ENCODE measurements around the gene ST3GAL3. TPM values are rescaled to one million over a fixed set of nuclear protein-coding genes. Genes with fewer than 3 reads are reported as not detected.
A peak's percentile ranks its signal among the peaks of the same experiment; 100 is the strongest.

The ST3GAL3 gene
- total RNA-seq, 1 experiment from 2014 or later, result 8.6 TPM

DNA sequence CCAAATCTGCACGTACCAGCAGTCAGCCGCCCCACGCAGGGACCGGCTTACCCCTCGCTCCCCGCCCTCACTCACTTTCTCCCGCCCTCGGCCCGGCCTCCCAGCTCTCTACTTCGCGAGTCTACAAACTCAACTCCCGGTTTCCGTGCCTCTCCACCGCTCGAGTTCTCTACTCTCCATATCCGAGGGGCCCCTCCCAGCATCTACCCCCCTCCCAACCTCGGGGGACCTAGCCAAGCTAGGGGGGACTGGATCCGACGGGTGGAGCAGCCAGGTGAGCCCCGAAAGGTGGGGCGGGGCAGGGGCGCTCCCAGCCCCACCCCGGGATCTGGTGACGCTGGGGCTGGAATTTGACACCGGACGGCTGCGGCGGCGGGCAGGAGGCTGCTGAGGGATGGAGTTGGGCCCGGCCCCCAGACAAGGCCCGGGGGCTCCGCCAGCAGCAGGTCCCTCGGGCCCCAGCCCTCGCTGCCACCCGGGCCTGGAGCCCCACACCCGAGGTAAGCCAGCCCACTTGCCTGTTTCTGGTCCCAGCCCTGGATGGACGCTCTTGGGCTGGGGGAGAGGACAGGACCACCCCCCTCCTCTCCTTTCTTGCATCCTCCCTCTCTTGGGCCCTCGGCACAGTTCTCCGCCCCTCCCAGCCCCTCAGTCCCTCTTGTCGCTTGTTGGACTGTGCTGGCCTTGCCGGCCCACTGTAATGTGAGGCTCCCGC is 226.2 kb downstream of the ST3GAL3 start, which contains the start of gene ARTN (continued):
- TF ChIP-seq, protein P1, sequence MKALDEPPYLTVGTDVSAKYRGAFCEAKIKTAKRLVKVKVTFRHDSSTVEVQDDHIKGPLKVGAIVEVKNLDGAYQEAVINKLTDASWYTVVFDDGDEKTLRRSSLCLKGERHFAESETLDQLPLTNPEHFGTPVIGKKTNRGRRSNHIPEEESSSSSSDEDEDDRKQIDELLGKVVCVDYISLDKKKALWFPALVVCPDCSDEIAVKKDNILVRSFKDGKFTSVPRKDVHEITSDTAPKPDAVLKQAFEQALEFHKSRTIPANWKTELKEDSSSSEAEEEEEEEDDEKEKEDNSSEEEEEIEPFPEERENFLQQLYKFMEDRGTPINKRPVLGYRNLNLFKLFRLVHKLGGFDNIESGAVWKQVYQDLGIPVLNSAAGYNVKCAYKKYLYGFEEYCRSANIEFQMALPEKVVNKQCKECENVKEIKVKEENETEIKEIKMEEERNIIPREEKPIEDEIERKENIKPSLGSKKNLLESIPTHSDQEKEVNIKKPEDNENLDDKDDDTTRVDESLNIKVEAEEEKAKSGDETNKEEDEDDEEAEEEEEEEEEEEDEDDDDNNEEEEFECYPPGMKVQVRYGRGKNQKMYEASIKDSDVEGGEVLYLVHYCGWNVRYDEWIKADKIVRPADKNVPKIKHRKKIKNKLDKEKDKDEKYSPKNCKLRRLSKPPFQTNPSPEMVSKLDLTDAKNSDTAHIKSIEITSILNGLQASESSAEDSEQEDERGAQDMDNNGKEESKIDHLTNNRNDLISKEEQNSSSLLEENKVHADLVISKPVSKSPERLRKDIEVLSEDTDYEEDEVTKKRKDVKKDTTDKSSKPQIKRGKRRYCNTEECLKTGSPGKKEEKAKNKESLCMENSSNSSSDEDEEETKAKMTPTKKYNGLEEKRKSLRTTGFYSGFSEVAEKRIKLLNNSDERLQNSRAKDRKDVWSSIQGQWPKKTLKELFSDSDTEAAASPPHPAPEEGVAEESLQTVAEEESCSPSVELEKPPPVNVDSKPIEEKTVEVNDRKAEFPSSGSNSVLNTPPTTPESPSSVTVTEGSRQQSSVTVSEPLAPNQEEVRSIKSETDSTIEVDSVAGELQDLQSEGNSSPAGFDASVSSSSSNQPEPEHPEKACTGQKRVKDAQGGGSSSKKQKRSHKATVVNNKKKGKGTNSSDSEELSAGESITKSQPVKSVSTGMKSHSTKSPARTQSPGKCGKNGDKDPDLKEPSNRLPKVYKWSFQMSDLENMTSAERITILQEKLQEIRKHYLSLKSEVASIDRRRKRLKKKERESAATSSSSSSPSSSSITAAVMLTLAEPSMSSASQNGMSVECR (CRISPR knock-in tag; IDR thresholded peaks at IDR 0.05; ENCODE audit: borderline replicate concordance), result peak; percentile 69
- TF ChIP-seq, protein P2, sequence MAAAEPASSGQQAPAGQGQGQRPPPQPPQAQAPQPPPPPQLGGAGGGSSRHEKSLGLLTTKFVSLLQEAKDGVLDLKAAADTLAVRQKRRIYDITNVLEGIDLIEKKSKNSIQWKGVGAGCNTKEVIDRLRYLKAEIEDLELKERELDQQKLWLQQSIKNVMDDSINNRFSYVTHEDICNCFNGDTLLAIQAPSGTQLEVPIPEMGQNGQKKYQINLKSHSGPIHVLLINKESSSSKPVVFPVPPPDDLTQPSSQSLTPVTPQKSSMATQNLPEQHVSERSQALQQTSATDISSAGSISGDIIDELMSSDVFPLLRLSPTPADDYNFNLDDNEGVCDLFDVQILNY (CRISPR knock-in tag; IDR thresholded peaks at IDR 0.05), result peak; percentile 63; the same call in 1 of the 2 replicates
- TF ChIP-seq NFATC4 (CRISPR knock-in tag; IDR thresholded peaks at IDR 0.05), result no peak
- 0 out of 2 replicates have a peak, but pooled peaks have one; percentile 11 for TF ChIP-seq SP1 (CRISPR knock-in tag; conservative IDR thresholded peaks at IDR 0.05)
- TF ChIP-seq JAZF1 (CRISPR knock-in tag; IDR thresholded peaks at IDR 0.05), result no peak
- peak; percentile 34; the same call in 1 of the 2 replicates for TF ChIP-seq ETV6 (CRISPR knock-in tag; IDR thresholded peaks at IDR 0.05)
- TF ChIP-seq MXD4 (CRISPR knock-in tag; IDR thresholded peaks at IDR 0.05; ENCODE audit: borderline replicate concordance), result no peak

DNA sequence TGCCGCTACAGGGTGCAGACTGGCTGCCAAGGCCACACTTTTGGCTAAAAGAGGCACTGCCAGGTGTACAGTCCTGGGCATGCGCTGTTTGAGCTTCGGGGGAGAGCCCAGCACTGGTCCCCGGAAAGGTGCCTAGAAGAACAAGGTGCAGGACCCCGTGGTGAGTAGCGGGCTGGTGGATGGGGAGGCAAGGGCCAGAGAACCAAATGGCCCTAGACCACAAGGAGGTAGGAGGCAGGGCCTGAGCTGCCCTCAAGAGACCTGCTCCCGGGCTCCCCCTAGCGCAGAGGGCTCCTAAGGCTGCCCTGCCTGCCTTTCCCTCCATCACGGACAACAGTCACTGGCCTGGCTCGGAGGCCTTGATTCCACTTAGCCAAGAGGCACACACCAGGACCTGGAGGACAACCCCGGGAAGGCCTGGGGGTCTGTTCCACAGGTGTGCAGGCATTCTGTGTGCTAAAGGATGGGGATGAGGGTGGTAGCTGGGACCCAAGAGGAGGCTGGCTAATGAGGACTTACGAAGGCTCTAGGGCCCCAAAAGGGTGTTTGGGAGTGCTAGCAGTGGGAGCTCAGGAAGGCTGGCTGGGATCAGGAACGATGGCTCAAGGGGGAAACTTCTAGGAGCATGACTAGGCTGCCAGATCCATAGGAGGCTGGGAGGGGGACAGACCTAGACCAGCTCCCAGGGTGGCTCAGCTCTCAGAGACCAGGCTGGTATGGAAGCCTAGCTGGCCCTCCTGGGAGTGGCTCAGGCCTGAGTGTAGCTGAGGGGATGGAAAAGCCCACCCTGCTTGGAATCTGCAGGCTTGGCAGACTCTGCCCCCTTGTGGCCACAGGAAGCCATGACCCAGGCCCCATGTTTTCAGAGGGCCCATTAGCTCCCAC is 227.0 kb downstream of the ST3GAL3 start:
- Mint-ChIP-seq H3K27me3 (ENCODE audit: low read depth) (peaks cover 8% of the 10 kb centered on the region), H3K36me3 (no peaks in the 10 kb centered on the region), H3K4me1 (peaks cover 54% of the 10 kb centered on the region), H3K4me3 (peak overlapping the region; percentile 84), H3K27ac (peak overlapping the region; percentile 88), H3K9me3 (no peaks in the 10 kb centered on the region)
- TF ChIP-seq ZNF416 (CRISPR knock-in tag; IDR thresholded peaks at IDR 0.05) (0 out of 2 replicates have a peak, but pooled peaks have one; percentile 47), CREM (CRISPR knock-in tag; IDR thresholded peaks at IDR 0.05) (0 out of 2 replicates have a peak, but pooled peaks have one; percentile 48), SP1 (CRISPR knock-in tag; conservative IDR thresholded peaks at IDR 0.05) (peak; percentile 41), NR3C1 (CRISPR knock-in tag; conservative IDR thresholded peaks at IDR 0.05; ENCODE audit: low read depth) (no peak), ZNF219 (CRISPR knock-in tag; IDR thresholded peaks at IDR 0.05; ENCODE audit: borderline replicate concordance) (no peak), ZBTB21 (CRISPR knock-in tag; IDR thresholded peaks at IDR 0.05; ENCODE audit: borderline replicate concordance) (0 out of 2 replicates have a peak, but pooled peaks have one; percentile 2), MXD4 (CRISPR knock-in tag; IDR thresholded peaks at IDR 0.05; ENCODE audit: borderline replicate concordance) (0 out of 2 replicates have a peak, but pooled peaks have one; percentile 41), FOXK1 (CRISPR knock-in tag; IDR thresholded peaks at IDR 0.05) (0 out of 2 replicates have a peak, but pooled peaks have one; percentile 11)
- TF ChIP-seq, protein P3, sequence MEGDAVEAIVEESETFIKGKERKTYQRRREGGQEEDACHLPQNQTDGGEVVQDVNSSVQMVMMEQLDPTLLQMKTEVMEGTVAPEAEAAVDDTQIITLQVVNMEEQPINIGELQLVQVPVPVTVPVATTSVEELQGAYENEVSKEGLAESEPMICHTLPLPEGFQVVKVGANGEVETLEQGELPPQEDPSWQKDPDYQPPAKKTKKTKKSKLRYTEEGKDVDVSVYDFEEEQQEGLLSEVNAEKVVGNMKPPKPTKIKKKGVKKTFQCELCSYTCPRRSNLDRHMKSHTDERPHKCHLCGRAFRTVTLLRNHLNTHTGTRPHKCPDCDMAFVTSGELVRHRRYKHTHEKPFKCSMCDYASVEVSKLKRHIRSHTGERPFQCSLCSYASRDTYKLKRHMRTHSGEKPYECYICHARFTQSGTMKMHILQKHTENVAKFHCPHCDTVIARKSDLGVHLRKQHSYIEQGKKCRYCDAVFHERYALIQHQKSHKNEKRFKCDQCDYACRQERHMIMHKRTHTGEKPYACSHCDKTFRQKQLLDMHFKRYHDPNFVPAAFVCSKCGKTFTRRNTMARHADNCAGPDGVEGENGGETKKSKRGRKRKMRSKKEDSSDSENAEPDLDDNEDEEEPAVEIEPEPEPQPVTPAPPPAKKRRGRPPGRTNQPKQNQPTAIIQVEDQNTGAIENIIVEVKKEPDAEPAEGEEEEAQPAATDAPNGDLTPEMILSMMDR (IDR thresholded peaks at IDR 0.05), result peak; percentile 78
- peak; percentile 60 for ATAC-seq
- DNase-seq (ENCODE audit: low spot score), result peak; percentile 92
- POLR2A ChIA-PET, result interaction anchor here (0.5 to 3.9 kb wide), 15 partner anchors 12 to 988 kb away, joined by 3 to 62 read pairs (median 3); partner anchors contain the start of genes ATP6V0B, IPO13, KDM4A and PTPRF
- CTCF ChIA-PET, result interaction anchor here (0.6 to 11.9 kb wide), 116 partner anchors 12 to 1088 kb away, joined by 3 to 992 read pairs (median 6); partner anchors contain the start of genes ATP6V0B, B4GALT2, CCDC24 and DPH2

Measured in WTC11 (cell line).